IMR-90 (cell line): Measurements from ENCODE around the gene ALDH8A1. TPM values are rescaled to one million over a fixed set of nuclear protein-coding genes. Genes with fewer than 3 reads are reported as not detected.

Experiments used
- ATAC-seq: fragments of 200-7000 bp; cut with Tn5 transposase; 2 replicates; pipeline ENCODE4 v1.9.1; 2020; ENCODE audit warnings: low read depth, mild to moderate bottlenecking, moderate library complexity
- BruUV-seq: library from RNA; stranded (reverse); fragments of 400-500 nt; replicated peaks from 2 replicates; lab custom pipeline; 2021; lab: Mats Ljungman, UMichigan
- CTCF ChIA-PET: fragments of 300-600 bp; formaldehyde crosslinking; extraction: SDS; loops from one replicate; lab custom pipeline; 2021; ENCODE audit warnings: antibody characterized with exemption; lab: Yijun Ruan, JAX
- POLR2A ChIA-PET: fragments of 300-600 bp; sonication (Branson Sonifier 250); formaldehyde crosslinking; loops from one replicate; lab custom pipeline; 2022; ENCODE audit warnings: antibody characterized with exemption; ENCODE audit not compliant: unreplicated experiment; lab: Charles Lee
- DNase-seq: peaks from one replicate; pipeline ENCODE4 v3.0.0; 2013
- H2AFZ ChIP-seq: replicated peaks from 2 replicates; pipeline ENCODE3; 2013; ENCODE audit warnings: low read length, mild to moderate bottlenecking; ENCODE audit not compliant: poor library complexity
- H2AK5ac ChIP-seq: 2 replicates; pipeline ENCODE4 v1.6.1; 2013; ENCODE audit warnings: low read depth, low read length, inconsistent platforms
- H2AK9ac ChIP-seq: replicated peaks from 2 replicates; pipeline ENCODE3; 2013; ENCODE audit warnings: mild to moderate bottlenecking, low read depth, low read length, moderate library complexity; ENCODE audit not compliant: poor library complexity
- H2BK120ac ChIP-seq: 2 replicates; pipeline ENCODE4 v1.6.1; 2013; ENCODE audit warnings: low read depth, low read length, inconsistent platforms
- H2BK15ac ChIP-seq: 3 replicates; pipeline ENCODE4 v1.6.1; 2013; ENCODE audit warnings: low read depth, low read length, inconsistent platforms
- H2BK20ac ChIP-seq: 2 replicates; pipeline ENCODE4 v1.6.1; 2013; ENCODE audit warnings: low read depth, mild to moderate bottlenecking, inconsistent platforms, low read length, moderate library complexity
- H2BK5ac ChIP-seq: 2 replicates; pipeline ENCODE4 v1.6.1; 2013; ENCODE audit warnings: mild to moderate bottlenecking, low read depth, low read length, inconsistent platforms; ENCODE audit not compliant: poor library complexity, severe bottlenecking
- H3K14ac ChIP-seq: replicated peaks from 2 replicates; pipeline ENCODE4 v1.6.1; 2013; ENCODE audit warnings: low read depth, low read length, inconsistent platforms
- H3K18ac ChIP-seq: 2 replicates; pipeline ENCODE4 v1.6.1; 2013; ENCODE audit warnings: low read depth, low read length, control low read depth
- H3K23ac ChIP-seq: 2 replicates; pipeline ENCODE4 v1.6.1; 2013; ENCODE audit warnings: low read depth, low read length, inconsistent platforms
- H3K27ac ChIP-seq: 2 replicates; pipeline ENCODE4 v1.5.1; 2013; ENCODE audit warnings: mild to moderate bottlenecking, control low read depth, low read length; ENCODE audit not compliant: insufficient read depth
- H3K27me3 ChIP-seq: 2 replicates; pipeline ENCODE4 v1.6.1; 2013; ENCODE audit warnings: low read length; ENCODE audit not compliant: control insufficient read depth, insufficient read depth
- H3K36me3 ChIP-seq: 2 replicates; pipeline ENCODE4 v1.6.1; 2013; ENCODE audit warnings: low read length, mixed read lengths; ENCODE audit not compliant: control insufficient read depth, insufficient read depth
- H3K4ac ChIP-seq: 2 replicates; pipeline ENCODE4 v1.6.1; 2013; ENCODE audit warnings: low read depth, low read length, inconsistent platforms
- H3K4me1 ChIP-seq: 2 replicates; pipeline ENCODE4 v1.6.1; 2013; ENCODE audit warnings: low read length, mixed read lengths; ENCODE audit not compliant: control insufficient read depth, insufficient read depth
- H3K4me2 ChIP-seq: 2 replicates; pipeline ENCODE4 v1.6.1; 2013; ENCODE audit warnings: low read depth, mild to moderate bottlenecking, control low read depth, low read length, moderate library complexity
- H3K4me3 ChIP-seq: 2 replicates; pipeline ENCODE4 v1.5.1; 2013; ENCODE audit warnings: low read depth, mild to moderate bottlenecking, control low read depth, low read length, moderate library complexity; ENCODE audit not compliant: insufficient read depth
- H3K56ac ChIP-seq: 2 replicates; pipeline ENCODE4 v1.6.1; 2013; ENCODE audit warnings: low read length, inconsistent platforms; ENCODE audit not compliant: insufficient read depth; ENCODE audit errors: extremely low read depth
- H3K79me1 ChIP-seq, 2 experiments: 2 replicates each; pipeline ENCODE4 v1.6.1; 2013; ENCODE audit warnings: low read length in 2 of 2, inconsistent platforms in 1 of 2, low read depth in 1 of 2
- H3K9ac ChIP-seq: 2 replicates; pipeline ENCODE4 v1.6.1; 2013; ENCODE audit warnings: low read depth, low read length, control low read depth
- H3K9me1 ChIP-seq: 2 replicates; pipeline ENCODE4 v1.6.1; 2013; ENCODE audit warnings: low read length, inconsistent platforms; ENCODE audit not compliant: insufficient read depth
- H3K9me3 ChIP-seq: 2 replicates; pipeline ENCODE4 v1.6.1; 2013; ENCODE audit warnings: low read length; ENCODE audit not compliant: control insufficient read depth, insufficient read depth
- H4K20me1 ChIP-seq: 2 replicates; pipeline ENCODE4 v1.6.1; 2013; ENCODE audit warnings: low read length, inconsistent platforms; ENCODE audit not compliant: insufficient read depth
- H4K5ac ChIP-seq: 2 replicates; pipeline ENCODE4 v1.6.1; 2013; ENCODE audit warnings: mild to moderate bottlenecking, low read depth, low read length, control low read depth
- H4K8ac ChIP-seq, 2 experiments: 2 replicates each; pipeline ENCODE4 v1.6.1; 2013; ENCODE audit warnings: low read depth in 2 of 2, low read length in 2 of 2, control low read depth in 1 of 2, inconsistent platforms in 1 of 2
- H4K91ac ChIP-seq: 2 replicates; pipeline ENCODE4 v1.6.1; 2013; ENCODE audit warnings: low read depth, low read length, inconsistent platforms; ENCODE audit not compliant: insufficient read depth
- BHLHE40 ChIP-seq: fragments of 150-350 bp; IDR thresholded peaks from 2 replicates; pipeline ENCODE4 v1.6.1; 2016; ENCODE audit warnings: mild to moderate bottlenecking, low read depth, low read length
- MAZ ChIP-seq: IDR thresholded peaks from 2 replicates; pipeline ENCODE4 v1.6.1; 2012; ENCODE audit warnings: low read depth, mild to moderate bottlenecking, low read length, improper control_type of control experiment, moderate library complexity, borderline replicate concordance
- MXI1 ChIP-seq: IDR thresholded peaks from 2 replicates; pipeline ENCODE4 v1.6.1; 2012; ENCODE audit warnings: low read depth, mild to moderate bottlenecking, low read length, moderate library complexity, borderline replicate concordance
- NFE2L2 ChIP-seq: fragments of 150-350 bp; IDR thresholded peaks from 2 replicates; pipeline ENCODE4 v1.6.1; 2016; ENCODE audit warnings: low read depth, mild to moderate bottlenecking, low read length
- POLR2A ChIP-seq: IDR thresholded peaks from 2 replicates; pipeline ENCODE4 v1.6.1; 2012; ENCODE audit warnings: mild to moderate bottlenecking, low read depth, low read length
- RFX5 ChIP-seq: IDR thresholded peaks from 2 replicates; pipeline ENCODE4 v1.8.0; 2012; ENCODE audit warnings: low read depth, mild to moderate bottlenecking, low read length, moderate library complexity
- SMC3 ChIP-seq: fragments of 150-350 bp; IDR thresholded peaks from 2 replicates; pipeline ENCODE4 v1.6.1; 2016; ENCODE audit warnings: low read depth, mild to moderate bottlenecking, antibody characterized with exemption, low read length, moderate library complexity
- USF2 ChIP-seq: fragments of 150-350 bp; IDR thresholded peaks from 2 replicates; pipeline ENCODE4 v1.6.1; 2017; ENCODE audit warnings: mild to moderate bottlenecking, antibody characterized with exemption, low read length, low read depth
- WGBS, 2 experiments: methylation state at CpG; one replicate each; pipeline versions ENCODE4 v1.1.5 to v1.1.7; 2013; ENCODE audit warnings: missing lambda C conversion rate in 2 of 2; ENCODE audit not compliant: insufficient read length in 1 of 2; ENCODE audit errors: extremely low coverage in 2 of 2; 5-methylcytosine and 5-hydroxymethylcytosine counted together
- dilution Hi-C: fragments of 300-500 bp; cut with HindIII; formaldehyde crosslinking; loops from one replicate; pipeline ENCODE4 v1.14.3; 2018; ENCODE audit warnings: low sequenced_read_pairs; ENCODE audit not compliant: unreplicated experiment
- in situ Hi-C: fragments of 300-500 bp; cut with MboI; formaldehyde crosslinking; loops from 3 replicates; pipeline ENCODE4 v1.14.3; 2019; ENCODE audit warnings: low sequenced_read_pairs, inconsistent platforms, mixed read lengths
- intact Hi-C: fragments of 100-400 bp; cut with micrococcal nuclease; formaldehyde crosslinking; loops from 2 replicates; pipeline ENCODE4 v1.10.0; 2022
- polyA plus RNA-seq, 3 experiments: library from polyadenylated mRNA; depleted of rRNA; stranded (reverse); fragments of >200 nt; gene quantifications; 2 replicates each; pipeline ENCODE4 v1.2.3, GENCODE V29; 2012; ENCODE audit warnings: low replicate concordance in 1 of 3
- total RNA-seq: library from RNA; depleted of rRNA; stranded (reverse); fragments of >200 nt; gene quantifications from 2 replicates; pipeline ENCODE4 v1.2.3, GENCODE V29; 2012
- TF ChIP-seq, protein P1 (sequence below): conservative IDR thresholded peaks from 2 replicates; pipeline ENCODE4 v1.5.1; 2012; ENCODE audit warnings: mild to moderate bottlenecking, low read depth, low read length, improper control_type of control experiment

The ALDH8A1 gene
- total and polyA plus RNA-seq, 2 of the 4 experiments (the other 2 are of a cell fraction), result under 0.01 to 0.15 TPM

- Histone ChIP-seq H4K8ac (peak overlapping the region in 1 of 2 experiments; percentile 83; a peak in 2 of 4 replicates), H3K9me3 (no peaks in the 10 kb centered on the region), H3K4ac (peak overlapping the region; percentile 33), H3K79me1 (no peaks in the 10 kb centered on the region), H3K14ac (no peak overlapping the region; the same call in 1 of the 2 replicates), H3K36me3 (no peaks in the 10 kb centered on the region), H3K4me3 (no peak overlapping the region), H2AK9ac (no peak overlapping the region), H2AK5ac (peak overlapping the region; percentile 57; the same call in 1 of the 2 replicates), H4K91ac (0 out of 2 replicates have a peak overlapping the region, but pooled peaks have one; percentile 30), H3K9ac (no peak overlapping the region), H3K9me1 (peaks cover 10% of the 10 kb centered on the region; the same call in 1 of the 2 replicates), H3K18ac (peak overlapping the region; percentile 94), H3K4me2 (no peak overlapping the region), H2BK15ac (peak overlapping the region; percentile 48; the same call in 1 of the 3 replicates), H2BK20ac (peak overlapping the region; percentile 44; the same call in 1 of the 2 replicates), H3K27ac (0 out of 2 replicates have a peak overlapping the region, but pooled peaks have one; percentile 5), H3K27me3 (no peaks in the 10 kb centered on the region), H4K5ac (peak overlapping the region; percentile 87), H3K4me1 (peaks cover 16% of the 10 kb centered on the region), H2BK5ac (peak overlapping the region; percentile 96), H3K56ac (no peak overlapping the region), H4K20me1 (no peaks in the 10 kb centered on the region), H2AFZ (peak overlapping the region; percentile 71), H3K23ac (no peak overlapping the region), H2BK120ac (peak overlapping the region; percentile 21; the same call in 1 of the 2 replicates)
- ChIA-PET CTCF (no interaction called here), POLR2A (no interaction called here)
- intact Hi-C loops (no loop called here), in situ Hi-C loops (no loop called here), dilution Hi-C loops (no loop called here)
- DNase-seq, result peak; percentile 88
- TF ChIP-seq NFE2L2 (no peak), POLR2A (no peak), MXI1 (no peak), RFX5 (no peak), SMC3 (no peak), USF2 (peak; percentile 82), BHLHE40 (0 out of 2 replicates have a peak, but pooled peaks have one; percentile 18), MAZ (no peak)
- TF ChIP-seq, protein P1, sequence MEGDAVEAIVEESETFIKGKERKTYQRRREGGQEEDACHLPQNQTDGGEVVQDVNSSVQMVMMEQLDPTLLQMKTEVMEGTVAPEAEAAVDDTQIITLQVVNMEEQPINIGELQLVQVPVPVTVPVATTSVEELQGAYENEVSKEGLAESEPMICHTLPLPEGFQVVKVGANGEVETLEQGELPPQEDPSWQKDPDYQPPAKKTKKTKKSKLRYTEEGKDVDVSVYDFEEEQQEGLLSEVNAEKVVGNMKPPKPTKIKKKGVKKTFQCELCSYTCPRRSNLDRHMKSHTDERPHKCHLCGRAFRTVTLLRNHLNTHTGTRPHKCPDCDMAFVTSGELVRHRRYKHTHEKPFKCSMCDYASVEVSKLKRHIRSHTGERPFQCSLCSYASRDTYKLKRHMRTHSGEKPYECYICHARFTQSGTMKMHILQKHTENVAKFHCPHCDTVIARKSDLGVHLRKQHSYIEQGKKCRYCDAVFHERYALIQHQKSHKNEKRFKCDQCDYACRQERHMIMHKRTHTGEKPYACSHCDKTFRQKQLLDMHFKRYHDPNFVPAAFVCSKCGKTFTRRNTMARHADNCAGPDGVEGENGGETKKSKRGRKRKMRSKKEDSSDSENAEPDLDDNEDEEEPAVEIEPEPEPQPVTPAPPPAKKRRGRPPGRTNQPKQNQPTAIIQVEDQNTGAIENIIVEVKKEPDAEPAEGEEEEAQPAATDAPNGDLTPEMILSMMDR, result no peak
- no TSS peak for BruUV-seq
- no CpG with 5 or more reads among the region's 1 CpG for WGBS, 2 experiments
- ATAC-seq, result peak; percentile 35; the same call in 1 of the 2 replicates
These were observed 38.4 kb downstream of the ALDH8A1 start for GRCh38 chr6:134911547-134911946.
